ENCODE data around the gene MICAL3. TPM values are rescaled to one million over a fixed set of nuclear protein-coding genes. Genes with fewer than 3 reads are reported as not detected.

MICAL3 gene
- total RNA-seq, 6 experiments from 2014 or later: 31.5 to 61.8 (median 48.2) TPM

DNA sequence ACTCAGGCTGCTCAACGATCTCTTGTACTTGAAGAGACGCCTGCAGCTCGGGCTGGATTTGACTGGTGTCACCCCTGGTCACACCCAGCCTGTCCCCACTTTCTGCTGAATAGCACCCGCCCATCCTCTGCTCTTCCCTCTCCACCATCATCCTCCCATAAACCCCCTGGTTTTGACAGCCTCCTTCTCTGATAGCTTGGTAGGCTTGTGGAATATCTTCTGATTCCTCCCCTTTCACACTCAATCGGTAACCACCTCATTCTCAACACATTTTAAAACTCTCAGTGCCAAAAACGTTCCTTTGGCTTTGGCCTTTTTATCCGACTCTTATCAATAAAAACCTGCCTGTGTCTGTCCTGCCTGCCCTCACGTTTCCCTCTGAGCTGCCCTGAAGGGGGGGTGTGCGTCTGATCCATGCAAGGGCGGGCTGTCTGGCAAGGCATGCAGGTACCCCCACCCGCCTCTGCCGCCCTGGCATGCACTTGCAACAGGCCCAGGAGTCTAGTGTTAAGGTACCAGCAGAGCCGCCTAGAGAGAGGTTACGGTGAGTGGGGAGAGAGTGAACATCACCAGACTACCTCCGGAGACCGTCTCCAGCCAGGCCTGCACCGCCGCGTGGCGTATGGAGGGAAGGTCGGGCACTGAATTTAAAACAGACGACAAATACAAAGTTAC lies 198.3 kb downstream of the MICAL3 start:
- ATAC-seq: no peak
- Histone ChIP-seq H3K9me3 (no peaks in the 10 kb centered on the region), H3K4me3 (no peak overlapping the region), H3K4me1 (peaks cover 0 to 7% (median 3%) of the 10 kb centered on the region in 4 donors), H3K27me3 (no peaks in the 10 kb centered on the region), H3K27ac (no peak overlapping the region), H3K36me3 (peaks cover 0 to 32% (median 15%) of the 10 kb centered on the region in 4 donors)
- 84% methylated on average over 14 of the region's 22 CpGs for WGBS (ENCODE audit: insufficient coverage, low coverage, low lambda C conversion rate, missing lambda C conversion rate)
- no peak for TF ChIP-seq POLR2A (IDR thresholded peaks at IDR 0.05)
- no peak for TF ChIP-seq CTCF (IDR thresholded peaks at IDR 0.05)
- no peak for DNase-seq
- intact Hi-C loops (cut with DNase I): loop anchor here in 1 of 2 donors (10.0 kb wide), 1 partner anchor 249 kb away; the partner anchor contains the start of gene PEX26

- H3K36me3 ChIP-seq: peaks cover 0 to 31% (median 15%) of the 10 kb centered on the region in 4 donors
- intact Hi-C loops (cut with DNase I): loop anchor here in 1 of 2 donors (10.0 kb wide), 1 partner anchor 250 kb away; the partner anchor contains the start of gene PEX26
- ATAC-seq (no peak), DNase-seq (no peak)
- H3K27ac ChIP-seq: no peak overlapping the region
- H3K4me3 ChIP-seq: no peak overlapping the region
- H3K4me1 ChIP-seq: no peaks in the 10 kb centered on the region
- H3K27me3 ChIP-seq: no peaks in the 10 kb centered on the region
- 86% methylated on average over 5 of the region's 9 CpGs for WGBS (ENCODE audit: insufficient coverage, low coverage, low lambda C conversion rate, missing lambda C conversion rate)
- H3K9me3 ChIP-seq: no peaks in the 10 kb centered on the region
- TF ChIP-seq POLR2A (IDR thresholded peaks at IDR 0.05): no peak
- TF ChIP-seq CTCF (IDR thresholded peaks at IDR 0.05): no peak
Measured at GRCh38 chr22:17824457-17824856, 199.9 kb downstream of the MICAL3 start.

DNA sequence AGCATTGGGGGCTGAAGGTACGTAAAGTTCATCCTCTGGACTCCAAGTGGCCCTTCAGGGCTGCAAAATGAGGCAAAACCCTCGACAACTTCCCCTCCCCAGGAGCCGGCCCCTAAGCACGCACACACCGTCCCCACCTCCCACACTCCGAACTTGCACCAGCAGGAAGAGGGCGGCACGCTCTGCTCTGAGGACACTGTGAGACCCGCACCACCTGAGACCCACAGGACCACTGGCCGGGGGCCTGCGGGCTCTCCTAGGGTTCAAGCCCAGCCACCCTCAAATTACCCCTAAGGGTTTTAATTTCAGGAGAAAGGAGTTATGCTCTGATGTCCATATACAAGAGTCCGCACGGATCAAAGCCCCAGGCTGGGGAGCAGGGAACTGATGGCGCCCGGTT lies 200.4 kb downstream of the MICAL3 start:
- intact Hi-C loops (cut with DNase I): loop anchor here in 1 of 2 donors (10.0 kb wide), 1 partner anchor 251 kb away; the partner anchor contains the start of gene PEX26
- TF ChIP-seq CTCF (IDR thresholded peaks at IDR 0.05): no peak
- no peak for TF ChIP-seq POLR2A (IDR thresholded peaks at IDR 0.05)
- Histone ChIP-seq H3K27me3 (no peaks in the 10 kb centered on the region), H3K9me3 (no peaks in the 10 kb centered on the region), H3K4me3 (no peak overlapping the region), H3K27ac (no peak overlapping the region), H3K4me1 (no peaks in the 10 kb centered on the region), H3K36me3 (peaks cover 0 to 35% (median 15%) of the 10 kb centered on the region in 4 donors)
- DNase-seq: no peak
- no peak for ATAC-seq
- no CpG with 5 or more reads among the region's 15 CpGs for WGBS (ENCODE audit: insufficient coverage, low coverage, low lambda C conversion rate, missing lambda C conversion rate)

- ATAC-seq (no peak), DNase-seq (no peak)
- Histone ChIP-seq H3K36me3 (peaks cover 0 to 33% (median 16%) of the 10 kb centered on the region in 4 donors), H3K4me3 (no peak overlapping the region), H3K27ac (no peak overlapping the region), H3K27me3 (no peaks in the 10 kb centered on the region), H3K4me1 (no peaks in the 10 kb centered on the region), H3K9me3 (no peaks in the 10 kb centered on the region)
- WGBS (ENCODE audit: insufficient coverage, low coverage, low lambda C conversion rate, missing lambda C conversion rate): 69% methylated on average over 2 of the region's 4 CpGs
- intact Hi-C loops (cut with DNase I): loop anchor here in 1 of 2 donors (10.0 kb wide), 1 partner anchor 252 kb away; the partner anchor contains the start of gene PEX26
- no peak for TF ChIP-seq POLR2A (IDR thresholded peaks at IDR 0.05)
- no peak for TF ChIP-seq CTCF (IDR thresholded peaks at IDR 0.05)
Measured at GRCh38 chr22:17823226-17823625, 201.1 kb downstream of the MICAL3 start.
